A204.1 (cell line): ENCODE results near the gene SYT9.

ENCODE experiments used
- FAIRE-seq: peaks from 2 replicates; lab custom pipeline; 2012; peaks lifted over from hg19 to GRCh38; lab: Jason Lieb, UNC

SYT9 gene

GRCh38 chr11:7480113-7480512, 228.4 kb downstream of the SYT9 start:
- FAIRE-seq = no peak

GRCh38 chr11:7484131-7484530, 232.4 kb downstream of the SYT9 start:
- no peak for FAIRE-seq

- FAIRE-seq = no peak
Observed at GRCh38 chr11:7484645-7485044, 232.9 kb downstream of the SYT9 start.

- no peak for FAIRE-seq
Observed at GRCh38 chr11:7485186-7486097, 233.7 kb downstream of the SYT9 start, which contains the start of gene OLFML1. Gene OLFML1, plus strand, starts transcription at chr11:7485506. Its CDS starts 370 bp downstream, at chr11:7485876.

- FAIRE-seq = no peak
Observed at GRCh38 chr11:7486098-7486780, 234.5 kb downstream of the SYT9 start.

GRCh38 chr11:7486781-7487140, 235.1 kb downstream of the SYT9 start:
- no peak for FAIRE-seq

GRCh38 chr11:7487360-7487759, 235.7 kb downstream of the SYT9 start:
- FAIRE-seq = no peak

GRCh38 chr11:7488681-7489080, 237.0 kb downstream of the SYT9 start:
- no peak for FAIRE-seq

GRCh38 chr11:7489376-7489775, 237.7 kb downstream of the SYT9 start:
- FAIRE-seq = no peak

- no peak for FAIRE-seq
Observed at GRCh38 chr11:7490054-7490453, 238.3 kb downstream of the SYT9 start.

GRCh38 chr11:7490535-7490934, 238.8 kb downstream of the SYT9 start:
- no peak for FAIRE-seq

GRCh38 chr11:7492253-7492652, 240.5 kb downstream of the SYT9 start:
- FAIRE-seq = no peak

- FAIRE-seq = no peak
Observed at GRCh38 chr11:7493670-7494069, 242.0 kb downstream of the SYT9 start.

GRCh38 chr11:7494086-7494745, 242.5 kb downstream of the SYT9 start:
- FAIRE-seq = no peak

GRCh38 chr11:7495882-7496551, 244.3 kb downstream of the SYT9 start:
- no peak for FAIRE-seq

- FAIRE-seq = no peak
Observed at GRCh38 chr11:7498193-7498592, 246.5 kb downstream of the SYT9 start.

GRCh38 chr11:7499081-7499480, 247.4 kb downstream of the SYT9 start:
- no peak for FAIRE-seq

- FAIRE-seq = no peak
Observed at GRCh38 chr11:7500251-7500650, 248.5 kb downstream of the SYT9 start.

- no peak for FAIRE-seq
Observed at GRCh38 chr11:7501251-7501650, 249.5 kb downstream of the SYT9 start.

- FAIRE-seq = no peak
Observed at GRCh38 chr11:7501894-7502293, 250.2 kb downstream of the SYT9 start.

- no peak for FAIRE-seq
Observed at GRCh38 chr11:7506243-7506642, 254.5 kb downstream of the SYT9 start.

- no peak for FAIRE-seq
Observed at GRCh38 chr11:7508087-7508486, 256.4 kb downstream of the SYT9 start.
